Sigmoid colon (tissue), 4 donors: ENCODE data around the gene CFDP1.

Experiments used
- EP300 ChIP-seq, 4 donors: sonication (generic); formaldehyde crosslinking; IDR thresholded peaks; one replicate each; pipeline ENCODE4 v1.6.1; 2017; ENCODE audit warnings: antibody characterized with exemption in 4 of 4
- POLR2A ChIP-seq, 2 donors: fragments of 450-650 bp; IDR thresholded peaks; one replicate each; pipeline ENCODE4 v1.6.1; 2016; ENCODE audit warnings: antibody characterized with exemption in 2 of 2, mild to moderate bottlenecking in 2 of 2, moderate library complexity in 2 of 2
- POLR2AphosphoS5 ChIP-seq, 4 donors: sonication (generic); formaldehyde crosslinking; IDR thresholded peaks; one replicate each; pipeline ENCODE4 v1.6.1; 2017; ENCODE audit warnings: antibody characterized with exemption in 4 of 4
- TF ChIP-seq, protein P1 (sequence below), 4 experiments: fragments of 450-650 bp in 3 of 4; fragments of 200-600 bp in 1 of 4; IDR thresholded peaks; one replicate each; pipeline ENCODE4 v1.5.1; 2016 to 2019; ENCODE audit warnings: antibody characterized with exemption in 4 of 4, mild to moderate bottlenecking in 3 of 4, moderate library complexity in 2 of 4

- TF ChIP-seq POLR2A (IDR thresholded peaks at IDR 0.05), result no peak
- TF ChIP-seq, protein P1, sequence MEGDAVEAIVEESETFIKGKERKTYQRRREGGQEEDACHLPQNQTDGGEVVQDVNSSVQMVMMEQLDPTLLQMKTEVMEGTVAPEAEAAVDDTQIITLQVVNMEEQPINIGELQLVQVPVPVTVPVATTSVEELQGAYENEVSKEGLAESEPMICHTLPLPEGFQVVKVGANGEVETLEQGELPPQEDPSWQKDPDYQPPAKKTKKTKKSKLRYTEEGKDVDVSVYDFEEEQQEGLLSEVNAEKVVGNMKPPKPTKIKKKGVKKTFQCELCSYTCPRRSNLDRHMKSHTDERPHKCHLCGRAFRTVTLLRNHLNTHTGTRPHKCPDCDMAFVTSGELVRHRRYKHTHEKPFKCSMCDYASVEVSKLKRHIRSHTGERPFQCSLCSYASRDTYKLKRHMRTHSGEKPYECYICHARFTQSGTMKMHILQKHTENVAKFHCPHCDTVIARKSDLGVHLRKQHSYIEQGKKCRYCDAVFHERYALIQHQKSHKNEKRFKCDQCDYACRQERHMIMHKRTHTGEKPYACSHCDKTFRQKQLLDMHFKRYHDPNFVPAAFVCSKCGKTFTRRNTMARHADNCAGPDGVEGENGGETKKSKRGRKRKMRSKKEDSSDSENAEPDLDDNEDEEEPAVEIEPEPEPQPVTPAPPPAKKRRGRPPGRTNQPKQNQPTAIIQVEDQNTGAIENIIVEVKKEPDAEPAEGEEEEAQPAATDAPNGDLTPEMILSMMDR (IDR thresholded peaks at IDR 0.05), result no peak
- TF ChIP-seq POLR2AphosphoS5 (IDR thresholded peaks at IDR 0.05), result no peak
- no peak for TF ChIP-seq EP300 (IDR thresholded peaks at IDR 0.05)
These were observed 35.0 kb downstream of the CFDP1 start for GRCh38 chr16:75398333-75398732.
